ENCODE results near the gene PLCB4.

DNA sequence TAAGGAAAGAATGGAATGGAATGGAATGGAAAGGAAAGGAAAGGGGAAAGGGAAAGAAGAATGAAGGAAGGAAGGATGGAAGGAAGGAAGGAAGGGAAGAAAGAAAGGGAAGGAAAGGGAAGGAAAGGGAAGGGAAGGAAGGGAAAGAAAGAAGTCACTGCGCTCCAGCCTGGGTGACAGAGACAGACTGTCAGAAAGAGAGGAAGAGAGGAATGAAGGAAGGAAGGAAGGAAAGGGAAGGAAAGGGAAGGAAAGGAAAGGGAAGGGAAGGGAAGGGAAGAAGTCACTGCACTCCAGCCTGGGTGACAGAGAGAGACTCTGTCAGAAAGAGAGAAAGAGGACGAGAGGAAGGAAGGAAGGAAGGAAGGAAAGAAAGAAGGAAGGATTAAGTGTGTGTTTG lies 224.3 kb downstream of the PLCB4 start:
- TF ChIP-seq POLR2A (IDR thresholded peaks at IDR 0.05; ENCODE audit: low read depth) (no peak), POLR2AphosphoS5 (IDR thresholded peaks at IDR 0.05) (no peak)
